Prostate gland (tissue), 2 donors: Measurements from ENCODE around the gene STAT5A. TPM values are rescaled to one million over a fixed set of nuclear protein-coding genes. Genes with fewer than 3 reads are reported as not detected.

Experiments used
- DNase-seq: peaks from one replicate; pipeline ENCODE4 v3.0.0-alpha.2; 2019; ENCODE audit warnings: low spot score
- H3K27ac ChIP-seq, 2 donors: fragments of 200-600 bp; sonication (generic); 2 replicates each; pipeline ENCODE4 v1.5.1; 2017 to 2019
- H3K27me3 ChIP-seq: fragments of 200-600 bp; sonication (generic); replicated peaks from 2 replicates; pipeline ENCODE4 v1.5.1; 2019; ENCODE audit not compliant: insufficient read depth
- H3K36me3 ChIP-seq, 2 donors: fragments of 200-600 bp; sonication (generic); 1 replicate in 1 of 2; 2 replicates in 1 of 2; pipeline versions ENCODE4 v1.5.1 to v1.8.1; 2017 to 2019
- H3K4me1 ChIP-seq: fragments of 200-600 bp; sonication (generic); replicated peaks from 2 replicates; pipeline ENCODE4 v1.5.1; 2019
- H3K4me3 ChIP-seq, 2 donors: fragments of 200-600 bp; sonication (generic); 2 replicates each; pipeline ENCODE4 v1.5.1; 2017 to 2019
- H3K9me3 ChIP-seq: fragments of 200-600 bp; sonication (generic); 2 replicates; pipeline ENCODE4 v1.5.1; 2017
- CTCF ChIP-seq, 4 experiments: fragments of 200-600 bp in 2 of 4; fragments of 450-650 bp in 2 of 4; sonication (generic) in 2 of 4; IDR thresholded peaks; 1 replicate in 3 of 4; 2 replicates in 1 of 4; pipeline ENCODE4 v1.5.1; 2016 to 2019; ENCODE audit warnings: antibody characterized with exemption in 4 of 4, mild to moderate bottlenecking in 2 of 4, moderate library complexity in 2 of 4
- POLR2A ChIP-seq: fragments of 450-650 bp; IDR thresholded peaks from one replicate; pipeline ENCODE4 v1.6.1; 2016; ENCODE audit warnings: antibody characterized with exemption, mild to moderate bottlenecking
- POLR2AphosphoS5 ChIP-seq: sonication (generic); formaldehyde crosslinking; IDR thresholded peaks from one replicate; pipeline ENCODE4 v1.6.1; 2017; ENCODE audit warnings: antibody characterized with exemption
- WGBS: methylation state at CpG from one replicate; pipeline ENCODE4 v1.1.5; 2018; 5-methylcytosine and 5-hydroxymethylcytosine counted together
- intact Hi-C: fragments of 100-400 bp; cut with DNase I; formaldehyde crosslinking; loops from one replicate; pipeline ENCODE4 v1.14.2; 2022
- total RNA-seq, 2 donors: library from RNA; depleted of rRNA; stranded (reverse); fragments of >200 nt; gene quantifications; one replicate each; pipeline ENCODE4 v1.1.0, GENCODE V29; 2016

Gene STAT5A
- total RNA-seq, 2 donors from 2014 or later = 31.1 to 45.8 TPM

- no peak overlapping the region for H3K4me3 ChIP-seq
- H3K4me1 ChIP-seq = no peaks in the 10 kb centered on the region
- H3K27me3 ChIP-seq = no peaks in the 10 kb centered on the region
- no peaks in the 10 kb centered on the region for H3K9me3 ChIP-seq
- TF ChIP-seq CTCF (IDR thresholded peaks at IDR 0.05) = no peak
- peak; percentile 10 for TF ChIP-seq POLR2AphosphoS5
- TF ChIP-seq POLR2A = no peak
- WGBS = 22% methylated on average over 11 of the region's 11 CpGs
- peak; percentile 43 for DNase-seq
- intact Hi-C loops = loop anchor here (5.0 kb wide), 1 partner anchor 58 kb away; the partner anchor contains the start of gene STAT3
- H3K27ac ChIP-seq = peak overlapping the region; percentile 49 to 51
- H3K36me3 ChIP-seq = peaks cover 0 to 23% of the 10 kb centered on the region in 2 donors
Measured at GRCh38 chr17:42329025-42329976, 41.0 kb downstream of the STAT5A start.

- Histone ChIP-seq H3K4me1 (no peaks in the 10 kb centered on the region), H3K36me3 (peaks cover 7 to 35% of the 10 kb centered on the region in 2 donors), H3K9me3 (no peaks in the 10 kb centered on the region), H3K27me3 (no peaks in the 10 kb centered on the region), H3K27ac (no peak overlapping the region), H3K4me3 (no peak overlapping the region)
- DNase-seq = no peak
- intact Hi-C loops = no loop called here
- TF ChIP-seq CTCF (IDR thresholded peaks at IDR 0.05) (no peak), POLR2A (no peak), POLR2AphosphoS5 (no peak)
- 71% methylated on average over 1 of the region's 1 CpG for WGBS
Measured at GRCh38 chr17:42333053-42333452, 44.8 kb downstream of the STAT5A start.

GRCh38 chr17:42334677-42335076 is 46.4 kb downstream of the STAT5A start:
- Histone ChIP-seq H3K27ac (no peak overlapping the region), H3K4me3 (no peak overlapping the region), H3K9me3 (no peaks in the 10 kb centered on the region), H3K36me3 (peaks cover 7 to 35% of the 10 kb centered on the region in 2 donors), H3K4me1 (no peaks in the 10 kb centered on the region), H3K27me3 (no peaks in the 10 kb centered on the region)
- TF ChIP-seq POLR2AphosphoS5 (no peak), POLR2A (no peak), CTCF (IDR thresholded peaks at IDR 0.05) (no peak)
- 87% methylated on average over 3 of the region's 3 CpGs for WGBS
- no peak for DNase-seq
- intact Hi-C loops = no loop called here

DNA sequence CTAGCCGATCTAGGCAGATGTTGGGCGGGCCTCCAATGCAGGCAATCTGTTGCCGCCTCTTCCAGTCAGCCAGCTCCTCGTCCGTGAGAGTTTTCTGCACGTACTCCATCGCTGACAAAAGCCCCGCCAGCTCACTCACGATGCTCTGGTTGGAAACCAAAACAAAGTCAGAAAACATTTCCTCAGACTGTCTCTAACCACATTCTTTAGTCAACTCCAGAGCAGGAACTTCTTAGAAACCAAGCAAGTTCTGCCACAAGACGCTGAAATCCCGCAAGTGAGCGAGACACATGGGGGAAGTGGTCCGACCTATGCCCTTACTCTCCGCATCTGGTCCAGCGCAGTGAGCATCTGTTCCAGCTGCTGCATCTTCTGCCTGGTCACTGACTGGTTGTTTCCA is 49.1 kb downstream of the STAT5A start:
- no peaks in the 10 kb centered on the region for H3K9me3 ChIP-seq
- no peak overlapping the region for H3K27ac ChIP-seq
- no peaks in the 10 kb centered on the region for H3K27me3 ChIP-seq
- intact Hi-C loops = no loop called here
- peaks cover 16 to 25% of the 10 kb centered on the region in 2 donors for H3K36me3 ChIP-seq
- TF ChIP-seq POLR2A = no peak
- TF ChIP-seq CTCF (IDR thresholded peaks at IDR 0.05) = no peak
- no peak for TF ChIP-seq POLR2AphosphoS5
- no peak for DNase-seq
- H3K4me3 ChIP-seq = no peak overlapping the region
- WGBS = 84% methylated on average over 15 of the region's 15 CpGs
- H3K4me1 ChIP-seq = no peaks in the 10 kb centered on the region
